Smooth muscle cell (in vitro differentiated cells): ENCODE measurements around the gene TDRD9. TPM values are rescaled to one million over a fixed set of nuclear protein-coding genes. Genes with fewer than 3 reads are reported as not detected.

Experiments
- DNase-seq: peaks from one replicate; lab custom pipeline; 2025; ENCODE audit not compliant: unreplicated experiment; lab: John Stamatoyannopoulos, UW
- H2AFZ ChIP-seq: fragments of 200-600 bp; sonication (generic); 2 replicates; pipeline ENCODE4 v1.6.0; 2016; ENCODE audit warnings: antibody characterized with exemption, low read depth, mild to moderate bottlenecking
- H3F3A ChIP-seq: fragments of 200-600 bp; sonication (generic); 2 replicates; pipeline ENCODE4 v1.6.0; 2017; ENCODE audit warnings: antibody characterized with exemption, low read depth
- H3K27ac ChIP-seq: fragments of 200-600 bp; sonication (generic); 2 replicates; pipeline ENCODE4 v1.5.1; 2016; ENCODE audit warnings: low read depth, mild to moderate bottlenecking
- H3K27me3 ChIP-seq: fragments of 200-600 bp; sonication (generic); 2 replicates; pipeline ENCODE4 v1.6.1; 2016; ENCODE audit warnings: low read depth, mild to moderate bottlenecking
- H3K36me3 ChIP-seq: fragments of 200-600 bp; sonication (generic); 2 replicates; pipeline ENCODE4 v1.5.1; 2016; ENCODE audit warnings: low read depth
- H3K4me1 ChIP-seq: fragments of 200-600 bp; sonication (generic); 2 replicates; pipeline ENCODE4 v1.5.1; 2016; ENCODE audit warnings: low read depth
- H3K4me2 ChIP-seq: fragments of 200-600 bp; sonication (generic); 2 replicates; pipeline ENCODE4 v1.6.0; 2016; ENCODE audit warnings: mild to moderate bottlenecking
- H3K4me3 ChIP-seq: fragments of 200-600 bp; sonication (generic); 2 replicates; pipeline ENCODE4 v1.5.1; 2016; ENCODE audit warnings: mild to moderate bottlenecking
- H3K79me2 ChIP-seq: fragments of 200-600 bp; sonication (generic); 2 replicates; pipeline ENCODE4 v1.6.0; 2016; ENCODE audit warnings: low read depth, mild to moderate bottlenecking
- H3K9ac ChIP-seq: fragments of 200-600 bp; sonication (generic); 2 replicates; pipeline ENCODE4 v1.6.0; 2016; ENCODE audit warnings: low read depth
- H3K9me3 ChIP-seq: fragments of 200-600 bp; sonication (generic); replicated peaks from 2 replicates; pipeline ENCODE4 v1.5.1; 2016; ENCODE audit warnings: low read depth
- H4K20me1 ChIP-seq: fragments of 200-600 bp; sonication (generic); 2 replicates; pipeline ENCODE4 v1.6.0; 2016; ENCODE audit warnings: low read depth
- CTCF ChIP-seq: fragments of 200-600 bp; sonication (generic); IDR thresholded peaks from 2 replicates; pipeline ENCODE4 v1.5.1; 2017; ENCODE audit warnings: borderline replicate concordance, mild to moderate bottlenecking, antibody characterized with exemption; ENCODE audit not compliant: insufficient read depth, poor library complexity, severe bottlenecking
- WGBS: methylation state at CpG from one replicate; pipeline ENCODE4 v1.1.7; 2016; ENCODE audit warnings: low lambda C conversion rate; 5-methylcytosine and 5-hydroxymethylcytosine counted together
- polyA plus RNA-seq: library from polyadenylated mRNA; unstranded; fragments of >200 nt; fragmentation: Nextera tagmentation; extraction: Ambion mirVana; gene quantifications from 2 replicates; pipeline ENCODE4 v1.2.1, GENCODE V29; 2016
- total RNA-seq: library from RNA; depleted of rRNA; stranded (reverse); fragments of >200 nt; gene quantifications from 2 replicates; pipeline ENCODE4 v1.2.3, GENCODE V29; 2014

TDRD9 gene
- total and polyA plus RNA-seq, 2 experiments from 2014 or later, result 1.0 TPM; not detected in 1

GRCh38 chr14:103897075-103897947 lies 30.9 kb upstream of the TDRD9 start:
- H3F3A ChIP-seq, result no peaks in the 10 kb centered on the region

GRCh38 chr14:103898204-103898603 lies 30.1 kb upstream of the TDRD9 start:
- H3K79me2 ChIP-seq, result no peaks in the 10 kb centered on the region
- TF ChIP-seq CTCF, result no peak
- no peaks in the 10 kb centered on the region for H3K4me1 ChIP-seq
- no peak for DNase-seq
- H3K27ac ChIP-seq, result no peak overlapping the region
- 91% methylated on average over 4 of the region's 4 CpGs for WGBS
- H3K27me3 ChIP-seq, result no peaks in the 10 kb centered on the region
- H3K9ac ChIP-seq, result no peak overlapping the region
- no peaks in the 10 kb centered on the region for H3K36me3 ChIP-seq
- no peaks in the 10 kb centered on the region for H3K9me3 ChIP-seq
- no peak overlapping the region for H3K4me3 ChIP-seq
- H4K20me1 ChIP-seq, result no peaks in the 10 kb centered on the region
- no peak overlapping the region for H2AFZ ChIP-seq
- H3K4me2 ChIP-seq, result no peak overlapping the region
- no peaks in the 10 kb centered on the region for H3F3A ChIP-seq

More at GRCh38 chr14:103897075-103897947, 30.9 kb upstream of the TDRD9 start:
- no peaks in the 10 kb centered on the region for H3K9me3 ChIP-seq
- no peaks in the 10 kb centered on the region for H3K4me1 ChIP-seq
- WGBS, result 92% methylated on average over 27 of the region's 27 CpGs
- no peak for TF ChIP-seq CTCF
- H2AFZ ChIP-seq, result no peak overlapping the region
- no peaks in the 10 kb centered on the region for H3K79me2 ChIP-seq
- no peaks in the 10 kb centered on the region for H3K27me3 ChIP-seq
- no peak overlapping the region for H3K4me3 ChIP-seq
- no peak for DNase-seq
- no peak overlapping the region for H3K9ac ChIP-seq
- no peak overlapping the region for H3K27ac ChIP-seq
- H3K4me2 ChIP-seq, result no peak overlapping the region
- no peaks in the 10 kb centered on the region for H4K20me1 ChIP-seq
- H3K36me3 ChIP-seq, result no peaks in the 10 kb centered on the region

GRCh38 chr14:103898711-103899110 lies 29.5 kb upstream of the TDRD9 start:
- H3K79me2 ChIP-seq, result no peaks in the 10 kb centered on the region
- TF ChIP-seq CTCF, result no peak
- H2AFZ ChIP-seq, result no peak overlapping the region
- no peaks in the 10 kb centered on the region for H4K20me1 ChIP-seq
- no peak overlapping the region for H3K9ac ChIP-seq
- H3K27ac ChIP-seq, result no peak overlapping the region
- no peaks in the 10 kb centered on the region for H3K36me3 ChIP-seq
- H3F3A ChIP-seq, result no peaks in the 10 kb centered on the region
- no peak overlapping the region for H3K4me2 ChIP-seq
- H3K4me1 ChIP-seq, result no peaks in the 10 kb centered on the region
- H3K27me3 ChIP-seq, result no peaks in the 10 kb centered on the region
- H3K9me3 ChIP-seq, result no peaks in the 10 kb centered on the region
- WGBS, result 92% methylated on average over 9 of the region's 9 CpGs
- H3K4me3 ChIP-seq, result no peak overlapping the region
- no peak for DNase-seq
